ENCODE data around the gene GOLGA6C. TPM values are rescaled to one million over a fixed set of nuclear protein-coding genes. Genes with fewer than 3 reads are reported as not detected.

Gene GOLGA6C
- total and polyA plus RNA-seq, 2 experiments from 2014 or later: not detected

DNA sequence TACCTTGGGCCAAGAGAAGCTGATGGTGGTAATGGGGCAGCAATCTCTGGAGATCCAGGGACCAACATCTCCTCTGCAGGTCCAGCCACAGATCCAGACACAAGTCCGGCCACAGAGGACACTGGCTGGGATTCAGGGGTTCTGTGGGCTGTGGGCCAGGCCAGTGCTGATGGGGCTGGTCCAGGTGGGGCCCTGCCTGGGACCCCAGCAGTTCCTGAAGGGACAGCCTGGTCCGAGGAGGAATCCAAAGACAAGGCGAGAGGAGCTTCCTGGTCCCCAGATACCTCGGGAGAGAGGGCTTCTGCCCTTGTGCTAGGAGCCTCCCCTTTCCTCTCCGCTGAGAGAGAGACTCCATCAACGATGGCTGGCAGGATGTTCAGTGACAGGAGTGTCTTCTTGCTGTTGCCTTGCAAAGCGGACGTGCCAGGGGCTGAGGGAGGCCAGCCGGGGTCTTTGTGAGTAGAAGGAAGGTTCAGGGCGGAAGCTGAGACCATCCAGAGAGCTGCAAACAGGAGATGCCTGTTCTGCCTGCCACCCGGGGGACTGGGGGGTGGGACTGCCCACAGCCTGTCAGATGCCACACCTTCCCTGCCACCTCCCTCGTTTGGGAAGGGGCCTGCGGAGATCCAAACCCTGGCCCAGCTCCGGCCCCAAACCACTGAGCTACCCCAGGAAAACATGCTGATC is 24.5 kb upstream of the GOLGA6C start:
- Histone ChIP-seq H3K9me2 (ENCODE audit: insufficient read depth) (no peaks in the 10 kb centered on the region), H3K4me1 (ENCODE audit: insufficient read depth) (no peaks in the 10 kb centered on the region), H3F3A (ENCODE audit: insufficient read depth) (no peaks in the 10 kb centered on the region), H4K20me1 (ENCODE audit: insufficient read depth) (no peaks in the 10 kb centered on the region), H3K4me3 (no peak overlapping the region), H3K27me3 (replicated peaks; ENCODE audit: insufficient read depth) (peaks cover 33% of the 10 kb centered on the region), H3K27ac (no peak overlapping the region), H3K79me2 (ENCODE audit: insufficient read depth) (no peaks in the 10 kb centered on the region), H3K36me3 (ENCODE audit: low read depth) (no peaks in the 10 kb centered on the region), H3K4me2 (ENCODE audit: unreplicated experiment) (no peak overlapping the region), H3K9ac (no peak overlapping the region), H3K9me3 (ENCODE audit: low read depth) (no peaks in the 10 kb centered on the region), H2AFZ (no peak overlapping the region)
- TF ChIP-seq EZH2 (IDR thresholded peaks at IDR 0.05; ENCODE audit: insufficient read depth, poor library complexity, severe bottlenecking): no peak
- no peak for TF ChIP-seq EZH2phosphoT487 (IDR thresholded peaks at IDR 0.05; ENCODE audit: insufficient read depth, low read depth)
- no peak for DNase-seq
- in situ Hi-C loops (cut with MboI): no loop called here
- 22 to 28% methylated on average over 14 of the region's 14 CpGs for WGBS, 2 experiments (ENCODE audit: low coverage in 1 of 2, low lambda C conversion rate in 2 of 2, missing lambda C conversion rate in 2 of 2)

DNA sequence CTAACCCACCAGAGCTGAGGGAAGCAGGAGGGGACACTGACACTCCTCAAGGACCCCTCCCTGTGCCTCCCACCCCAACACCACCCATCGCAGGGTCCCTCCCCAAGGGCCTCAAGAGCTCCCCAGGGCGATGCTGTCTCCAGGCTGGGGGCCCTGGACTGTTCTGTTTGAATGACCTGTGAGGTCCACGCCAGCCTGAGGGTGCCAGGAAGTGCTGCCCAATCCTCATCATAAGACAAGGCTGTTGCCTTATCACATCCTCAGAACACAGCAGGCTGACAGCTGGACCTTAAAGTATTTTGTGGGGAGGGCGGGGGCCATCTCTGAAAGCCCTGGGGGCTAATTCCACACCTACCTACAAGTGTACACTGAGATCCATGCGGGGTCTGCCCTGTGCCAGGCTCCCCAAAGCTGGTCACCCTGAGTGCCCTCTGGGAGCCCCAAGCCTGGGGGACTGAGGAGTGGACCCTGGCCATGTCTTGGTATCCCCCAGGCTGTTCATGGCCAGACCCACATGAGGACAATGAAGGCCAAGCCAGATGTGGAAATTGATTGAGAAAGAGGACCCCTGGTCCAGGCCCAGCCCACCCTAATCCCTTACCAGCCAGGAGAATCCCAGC is 23.8 kb upstream of the GOLGA6C start:
- in situ Hi-C loops (cut with MboI): no loop called here
- no peaks in the 10 kb centered on the region for H3F3A ChIP-seq (ENCODE audit: insufficient read depth)
- no peaks in the 10 kb centered on the region for H3K9me3 ChIP-seq (ENCODE audit: low read depth)
- H3K36me3 ChIP-seq (ENCODE audit: low read depth): no peaks in the 10 kb centered on the region
- no peak overlapping the region for H3K4me3 ChIP-seq
- H3K9me2 ChIP-seq (ENCODE audit: insufficient read depth): no peaks in the 10 kb centered on the region
- no peaks in the 10 kb centered on the region for H3K4me1 ChIP-seq (ENCODE audit: insufficient read depth)
- H3K9ac ChIP-seq: no peak overlapping the region
- H4K20me1 ChIP-seq (ENCODE audit: insufficient read depth): no peaks in the 10 kb centered on the region
- WGBS, 2 experiments (ENCODE audit: low coverage in 1 of 2, low lambda C conversion rate in 2 of 2, missing lambda C conversion rate in 2 of 2): 59 to 61% methylated on average over 5 of the region's 5 CpGs
- no peak for TF ChIP-seq EZH2phosphoT487 (IDR thresholded peaks at IDR 0.05; ENCODE audit: insufficient read depth, low read depth)
- no peak for TF ChIP-seq EZH2 (IDR thresholded peaks at IDR 0.05; ENCODE audit: insufficient read depth, poor library complexity, severe bottlenecking)
- H2AFZ ChIP-seq: no peak overlapping the region
- no peak overlapping the region for H3K4me2 ChIP-seq (ENCODE audit: unreplicated experiment)
- no peaks in the 10 kb centered on the region for H3K79me2 ChIP-seq (ENCODE audit: insufficient read depth)
- H3K27ac ChIP-seq: no peak overlapping the region
- DNase-seq: no peak
- peaks cover 37% of the 10 kb centered on the region for H3K27me3 ChIP-seq (replicated peaks; ENCODE audit: insufficient read depth)

DNA sequence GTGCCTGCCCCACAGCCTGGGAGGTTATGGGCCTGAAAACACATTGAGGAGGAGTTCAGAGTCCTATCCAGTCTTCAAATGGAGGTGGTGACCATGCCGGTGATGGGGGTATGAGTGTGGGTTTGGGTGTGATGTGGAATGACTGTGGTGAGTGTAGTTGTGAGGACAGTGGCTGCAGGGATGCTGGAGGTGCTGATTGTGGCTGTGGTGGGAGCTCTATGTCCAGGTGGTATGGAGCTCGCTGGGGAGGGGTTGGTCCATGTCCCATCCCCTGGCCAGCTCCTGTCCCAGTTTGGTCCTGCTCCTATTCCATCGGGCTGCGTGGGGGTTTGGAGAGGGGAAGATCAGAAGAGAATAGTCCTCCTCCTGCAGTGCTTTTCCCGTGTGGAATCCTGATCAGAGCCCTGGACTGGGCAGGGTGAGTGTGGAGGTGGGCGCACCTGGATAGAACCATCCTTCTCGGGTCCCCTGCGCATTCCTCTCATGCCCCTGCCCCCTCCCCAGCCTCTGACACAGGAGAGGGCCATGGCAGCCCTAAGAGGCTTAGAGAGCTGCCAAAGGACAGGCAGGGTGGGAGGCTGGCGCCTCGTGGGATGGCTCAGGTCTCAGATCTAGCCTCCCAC is 23.0 kb upstream of the GOLGA6C start:
- H3K9me2 ChIP-seq (ENCODE audit: insufficient read depth): no peaks in the 10 kb centered on the region
- no peak overlapping the region for H3K27ac ChIP-seq
- H4K20me1 ChIP-seq (ENCODE audit: insufficient read depth): no peaks in the 10 kb centered on the region
- H3K9me3 ChIP-seq (ENCODE audit: low read depth): no peaks in the 10 kb centered on the region
- H3K4me2 ChIP-seq (ENCODE audit: unreplicated experiment): no peak overlapping the region
- in situ Hi-C loops (cut with MboI): no loop called here
- no peaks in the 10 kb centered on the region for H3K79me2 ChIP-seq (ENCODE audit: insufficient read depth)
- H3K36me3 ChIP-seq (ENCODE audit: low read depth): no peaks in the 10 kb centered on the region
- TF ChIP-seq EZH2phosphoT487 (IDR thresholded peaks at IDR 0.05; ENCODE audit: insufficient read depth, low read depth) (no peak), EZH2 (IDR thresholded peaks at IDR 0.05; ENCODE audit: insufficient read depth, poor library complexity, severe bottlenecking) (no peak)
- no peaks in the 10 kb centered on the region for H3K4me1 ChIP-seq (ENCODE audit: insufficient read depth)
- H3F3A ChIP-seq (ENCODE audit: insufficient read depth): no peaks in the 10 kb centered on the region
- no peak for DNase-seq
- H3K9ac ChIP-seq: no peak overlapping the region
- WGBS, 2 experiments (ENCODE audit: low coverage in 1 of 2, low lambda C conversion rate in 2 of 2, missing lambda C conversion rate in 2 of 2): 37 to 53% methylated on average over 8 to 10 of the region's 10 CpGs
- H3K27me3 ChIP-seq (replicated peaks; ENCODE audit: insufficient read depth): peaks cover 41% of the 10 kb centered on the region
- no peak overlapping the region for H2AFZ ChIP-seq
- H3K4me3 ChIP-seq: no peak overlapping the region

DNA sequence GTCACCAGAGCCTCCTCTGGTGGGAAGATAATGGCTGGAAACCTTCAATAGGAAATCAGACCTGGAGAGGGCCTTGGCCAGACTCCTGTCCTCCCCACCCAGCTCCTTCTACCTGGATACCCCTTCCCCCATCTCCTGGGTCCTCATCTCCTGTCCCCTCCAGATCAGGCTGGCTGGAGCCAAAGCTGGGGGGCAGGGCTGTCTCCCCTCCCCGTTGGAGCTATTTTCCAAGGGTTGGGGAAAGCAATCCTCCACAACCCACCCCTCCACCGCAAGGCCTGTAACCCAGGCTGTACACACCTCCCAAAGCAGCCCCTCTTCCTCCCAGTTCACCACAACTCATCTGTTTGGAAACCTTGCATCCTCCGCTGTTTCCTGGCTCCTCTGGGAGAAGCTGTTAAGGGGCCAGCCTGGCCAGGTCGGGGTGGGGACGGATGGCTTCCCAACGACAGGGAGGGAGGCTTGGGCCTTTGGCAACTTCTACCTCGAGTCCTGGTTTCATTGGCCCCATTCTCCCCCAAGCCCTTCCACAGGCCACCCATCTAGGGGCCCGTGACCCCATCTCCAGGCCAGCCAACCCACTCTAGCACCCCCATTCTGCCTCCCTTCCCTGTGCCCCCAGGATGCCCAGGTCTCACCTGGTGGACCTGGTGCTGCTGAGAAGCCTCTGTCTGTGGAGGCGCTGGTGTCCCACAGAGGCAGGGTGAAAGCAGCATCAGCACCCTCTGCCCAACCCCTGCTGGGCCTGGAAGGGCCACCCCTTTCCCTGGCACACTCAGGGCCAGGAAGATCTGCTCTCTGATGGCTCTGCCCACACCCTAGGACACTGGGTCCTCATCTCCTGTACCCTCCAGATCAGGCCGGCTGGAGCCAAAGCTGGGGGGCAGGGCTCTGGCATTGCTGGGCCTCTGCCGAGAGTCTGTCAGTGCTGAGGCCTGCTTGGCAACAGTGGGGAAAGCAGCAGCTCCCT is 22.1 kb upstream of the GOLGA6C start:
- H3K27me3 ChIP-seq (replicated peaks; ENCODE audit: insufficient read depth): peaks cover 41% of the 10 kb centered on the region
- no peaks in the 10 kb centered on the region for H3K4me1 ChIP-seq (ENCODE audit: insufficient read depth)
- H3K27ac ChIP-seq: no peak overlapping the region
- H3K9me3 ChIP-seq (ENCODE audit: low read depth): no peaks in the 10 kb centered on the region
- DNase-seq: no peak
- TF ChIP-seq EZH2phosphoT487 (IDR thresholded peaks at IDR 0.05; ENCODE audit: insufficient read depth, low read depth) (no peak), EZH2 (IDR thresholded peaks at IDR 0.05; ENCODE audit: insufficient read depth, poor library complexity, severe bottlenecking) (no peak)
- H3K9ac ChIP-seq: no peak overlapping the region
- H3K4me2 ChIP-seq (ENCODE audit: unreplicated experiment): no peak overlapping the region
- no peaks in the 10 kb centered on the region for H3K9me2 ChIP-seq (ENCODE audit: insufficient read depth)
- in situ Hi-C loops (cut with MboI): no loop called here
- no peak overlapping the region for H2AFZ ChIP-seq
- H4K20me1 ChIP-seq (ENCODE audit: insufficient read depth): no peaks in the 10 kb centered on the region
- H3K79me2 ChIP-seq (ENCODE audit: insufficient read depth): no peaks in the 10 kb centered on the region
- no peak overlapping the region for H3K4me3 ChIP-seq
- H3K36me3 ChIP-seq (ENCODE audit: low read depth): no peaks in the 10 kb centered on the region
- no peaks in the 10 kb centered on the region for H3F3A ChIP-seq (ENCODE audit: insufficient read depth)
- WGBS, 2 experiments (ENCODE audit: low coverage in 1 of 2, low lambda C conversion rate in 2 of 2, missing lambda C conversion rate in 2 of 2): 56 to 57% methylated on average over 11 of the region's 11 CpGs

Data from GM23248 (cell line).